ENCODE measurements around the gene PTAFR.
A peak's percentile ranks its signal among the peaks of the same experiment; 100 is the strongest.

The PTAFR gene

DNA sequence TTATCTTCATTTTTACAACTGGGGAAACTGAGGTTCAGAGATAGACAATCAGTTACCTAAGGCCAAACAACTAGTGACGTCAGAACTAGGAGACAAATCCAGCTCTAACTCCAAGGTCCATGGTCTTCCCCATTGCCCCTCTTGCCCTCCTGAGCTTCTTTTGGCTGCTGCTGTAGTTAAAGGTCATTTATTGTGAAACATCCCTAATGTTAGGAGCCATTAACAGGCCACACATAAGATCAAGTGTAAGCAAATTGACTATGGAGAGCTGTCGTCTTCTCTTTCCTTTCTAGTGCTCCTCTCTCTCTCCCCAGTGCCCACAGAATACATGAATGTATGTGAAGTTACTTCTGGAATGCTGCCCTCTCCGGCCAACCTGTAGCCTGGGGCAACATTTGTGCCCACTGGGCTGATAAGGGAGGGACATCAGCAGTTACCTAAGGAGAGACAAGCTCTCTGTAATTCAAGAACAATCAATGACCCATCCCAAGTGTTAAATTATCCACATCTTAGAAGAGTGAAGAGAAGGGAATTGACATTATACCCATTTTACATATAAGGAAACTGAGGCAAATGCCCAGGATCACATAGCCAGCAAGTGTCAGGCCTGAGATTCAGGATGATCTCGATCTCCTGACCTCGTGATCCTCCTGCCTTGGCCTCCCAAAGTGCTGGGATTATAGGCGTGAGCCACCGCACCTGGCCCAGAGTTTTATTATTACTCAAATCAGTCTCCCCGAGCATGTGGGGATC lies 40.1 kb downstream of the PTAFR start:
- H3K4me3 ChIP-seq (ENCODE audit: low read length), result no peak overlapping the region
- DNase-seq (ENCODE audit: low read depth), result no peak
- TF ChIP-seq, protein P1, sequence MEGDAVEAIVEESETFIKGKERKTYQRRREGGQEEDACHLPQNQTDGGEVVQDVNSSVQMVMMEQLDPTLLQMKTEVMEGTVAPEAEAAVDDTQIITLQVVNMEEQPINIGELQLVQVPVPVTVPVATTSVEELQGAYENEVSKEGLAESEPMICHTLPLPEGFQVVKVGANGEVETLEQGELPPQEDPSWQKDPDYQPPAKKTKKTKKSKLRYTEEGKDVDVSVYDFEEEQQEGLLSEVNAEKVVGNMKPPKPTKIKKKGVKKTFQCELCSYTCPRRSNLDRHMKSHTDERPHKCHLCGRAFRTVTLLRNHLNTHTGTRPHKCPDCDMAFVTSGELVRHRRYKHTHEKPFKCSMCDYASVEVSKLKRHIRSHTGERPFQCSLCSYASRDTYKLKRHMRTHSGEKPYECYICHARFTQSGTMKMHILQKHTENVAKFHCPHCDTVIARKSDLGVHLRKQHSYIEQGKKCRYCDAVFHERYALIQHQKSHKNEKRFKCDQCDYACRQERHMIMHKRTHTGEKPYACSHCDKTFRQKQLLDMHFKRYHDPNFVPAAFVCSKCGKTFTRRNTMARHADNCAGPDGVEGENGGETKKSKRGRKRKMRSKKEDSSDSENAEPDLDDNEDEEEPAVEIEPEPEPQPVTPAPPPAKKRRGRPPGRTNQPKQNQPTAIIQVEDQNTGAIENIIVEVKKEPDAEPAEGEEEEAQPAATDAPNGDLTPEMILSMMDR (conservative IDR thresholded peaks at IDR 0.05; ENCODE audit: low read length), result no peak

GRCh38 chr1:28135371-28136168 lies 40.9 kb downstream of the PTAFR start:
- no peak overlapping the region for H3K4me3 ChIP-seq (ENCODE audit: low read length)
- TF ChIP-seq, protein P1 (conservative IDR thresholded peaks at IDR 0.05; ENCODE audit: low read length), result no peak
- DNase-seq (ENCODE audit: low read depth), result no peak

- DNase-seq (ENCODE audit: low read depth), result no peak
- TF ChIP-seq, protein P1 (conservative IDR thresholded peaks at IDR 0.05; ENCODE audit: low read length), result no peak
- no peak overlapping the region for H3K4me3 ChIP-seq (ENCODE audit: low read length)
Observed at GRCh38 chr1:28134651-28135207, 41.8 kb downstream of the PTAFR start.

DNA sequence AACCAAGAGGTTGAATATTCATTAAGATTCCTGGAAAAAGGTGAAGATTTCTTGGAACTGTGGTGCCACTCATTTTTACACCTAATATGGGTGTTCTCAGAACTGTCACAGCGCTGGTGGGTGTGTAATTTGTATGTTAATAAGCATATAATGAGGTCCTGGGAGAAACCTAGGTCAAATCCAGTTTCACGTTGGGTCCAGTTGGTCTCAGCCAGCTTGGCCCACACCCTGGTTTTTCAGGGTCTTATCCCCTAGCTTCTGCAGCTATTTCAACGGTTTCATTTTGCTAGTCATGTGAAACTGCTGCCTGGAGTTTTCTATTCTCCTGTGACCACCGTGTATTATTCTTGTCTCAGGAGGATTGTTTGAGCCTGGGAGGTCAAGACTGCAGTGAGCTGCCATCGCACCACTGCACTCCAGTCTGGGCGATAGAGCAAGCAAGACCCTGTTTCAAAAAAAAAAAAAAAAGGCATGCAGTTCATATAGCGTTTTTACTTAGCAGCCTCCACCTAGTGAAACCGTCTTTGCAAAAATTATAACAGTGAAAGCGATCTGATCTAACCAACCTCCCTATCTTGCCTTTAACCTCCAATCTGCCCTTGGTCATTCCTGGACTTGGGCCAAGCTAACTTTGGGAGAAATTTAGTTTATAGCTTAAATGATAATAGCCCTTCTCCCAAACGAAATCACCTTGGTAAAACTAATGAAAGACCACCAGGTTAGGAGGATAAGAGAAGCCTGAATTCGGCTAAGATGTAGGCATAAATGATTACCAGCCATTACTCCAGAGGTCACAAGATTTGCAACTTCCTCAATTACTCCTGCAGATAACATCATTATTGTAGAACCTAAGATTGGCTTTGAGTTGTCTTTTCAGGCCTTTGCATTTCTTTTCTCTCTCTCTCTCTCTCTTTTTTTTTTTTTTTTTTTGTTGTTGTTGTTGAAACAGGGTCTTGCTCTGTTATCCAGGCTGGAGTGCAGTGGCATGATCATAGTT lies 44.0 kb downstream of the PTAFR start:
- H3K4me3 ChIP-seq (ENCODE audit: low read length), result no peak overlapping the region
- no peak for DNase-seq (ENCODE audit: low read depth)
- TF ChIP-seq, protein P1 (conservative IDR thresholded peaks at IDR 0.05; ENCODE audit: low read length), result no peak

DNA sequence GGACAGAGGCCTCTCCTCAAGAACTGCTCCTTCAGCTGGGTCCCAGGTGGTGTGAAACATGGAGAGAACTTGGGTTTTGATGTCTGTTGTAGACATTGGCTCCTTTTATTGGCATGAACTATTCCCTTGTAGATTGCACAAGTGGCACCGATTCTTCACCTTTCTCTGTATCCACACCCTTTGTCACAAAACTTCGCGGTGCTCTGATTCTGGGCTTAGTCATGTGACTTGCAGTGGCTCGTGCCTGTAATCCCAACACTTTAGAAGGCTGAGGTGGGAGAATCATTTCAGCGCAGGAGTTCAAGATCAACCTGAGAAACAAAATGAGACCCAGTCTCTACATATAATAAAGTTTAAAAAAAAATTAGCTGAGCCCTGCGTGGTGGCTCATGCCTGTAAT lies 45.6 kb downstream of the PTAFR start:
- no peak overlapping the region for H3K4me3 ChIP-seq (ENCODE audit: low read length)
- TF ChIP-seq, protein P1 (conservative IDR thresholded peaks at IDR 0.05; ENCODE audit: low read length), result no peak
- DNase-seq (ENCODE audit: low read depth), result no peak

DNA sequence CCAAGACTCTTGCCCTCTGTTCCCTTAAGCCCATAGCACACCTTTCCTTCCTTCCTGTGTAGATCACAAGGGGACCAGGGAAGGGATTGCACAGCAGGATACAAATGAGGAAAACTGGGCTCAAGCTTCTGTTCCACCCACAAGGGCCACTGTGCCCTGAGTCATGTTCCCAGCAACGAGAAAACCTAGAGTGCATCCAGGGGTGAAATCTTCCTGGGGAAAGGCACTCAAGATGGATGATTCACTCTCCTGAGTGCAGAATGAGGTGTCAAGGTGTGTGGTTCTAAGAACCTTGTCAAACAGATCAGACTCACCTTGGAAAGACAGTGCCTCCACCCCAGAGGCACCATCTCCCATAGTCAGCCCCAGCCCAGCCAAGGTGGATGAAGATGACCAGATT lies 47.3 kb downstream of the PTAFR start:
- peak; percentile 35 for DNase-seq (ENCODE audit: low read depth)
- TF ChIP-seq, protein P1 (conservative IDR thresholded peaks at IDR 0.05; ENCODE audit: low read length), result no peak
- H3K4me3 ChIP-seq (ENCODE audit: low read length), result no peak overlapping the region

Measured in AG10803 (cell line).